Measurements from ENCODE around the gene NUDT7.

The NUDT7 gene

DNA sequence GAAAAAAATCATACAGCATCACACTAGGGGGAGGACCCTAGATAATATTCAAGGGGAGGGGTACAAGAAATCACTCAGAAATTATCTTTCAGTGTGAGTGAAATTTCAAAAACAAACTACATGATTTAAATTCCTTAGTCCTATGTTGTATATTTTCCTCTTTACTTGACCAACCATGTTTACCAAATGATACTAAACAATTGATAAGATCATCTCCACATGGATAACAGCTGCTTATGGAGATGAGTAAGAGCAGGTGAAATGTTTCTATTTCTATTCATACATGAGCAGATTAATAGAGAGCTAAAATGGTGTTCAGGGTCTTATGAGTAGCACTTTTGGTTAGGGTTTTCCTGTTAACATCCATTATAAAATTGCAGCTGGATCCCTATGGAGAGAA is 58.8 kb downstream of the NUDT7 start:
- DNase-seq (ENCODE audit: low read depth), result no peak

DNA sequence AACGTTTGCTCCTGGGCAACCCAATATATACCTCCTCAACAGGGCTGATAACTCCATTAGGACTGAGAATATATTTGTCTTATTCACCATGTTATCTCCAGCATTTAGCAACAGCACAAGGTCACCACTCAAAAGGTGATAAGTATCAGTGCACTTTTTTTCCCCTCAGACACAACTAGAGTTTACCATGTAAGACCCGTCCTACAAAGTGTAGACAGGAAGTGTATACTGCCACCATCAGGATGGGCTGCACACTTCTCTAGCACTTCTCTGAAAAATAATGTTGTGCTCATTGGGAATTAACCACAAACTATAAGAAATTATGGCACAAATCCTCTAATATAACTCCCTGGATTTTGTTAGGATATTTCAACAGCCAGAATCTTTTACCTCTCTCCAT is 60.4 kb downstream of the NUDT7 start:
- DNase-seq (ENCODE audit: low read depth), result no peak

DNA sequence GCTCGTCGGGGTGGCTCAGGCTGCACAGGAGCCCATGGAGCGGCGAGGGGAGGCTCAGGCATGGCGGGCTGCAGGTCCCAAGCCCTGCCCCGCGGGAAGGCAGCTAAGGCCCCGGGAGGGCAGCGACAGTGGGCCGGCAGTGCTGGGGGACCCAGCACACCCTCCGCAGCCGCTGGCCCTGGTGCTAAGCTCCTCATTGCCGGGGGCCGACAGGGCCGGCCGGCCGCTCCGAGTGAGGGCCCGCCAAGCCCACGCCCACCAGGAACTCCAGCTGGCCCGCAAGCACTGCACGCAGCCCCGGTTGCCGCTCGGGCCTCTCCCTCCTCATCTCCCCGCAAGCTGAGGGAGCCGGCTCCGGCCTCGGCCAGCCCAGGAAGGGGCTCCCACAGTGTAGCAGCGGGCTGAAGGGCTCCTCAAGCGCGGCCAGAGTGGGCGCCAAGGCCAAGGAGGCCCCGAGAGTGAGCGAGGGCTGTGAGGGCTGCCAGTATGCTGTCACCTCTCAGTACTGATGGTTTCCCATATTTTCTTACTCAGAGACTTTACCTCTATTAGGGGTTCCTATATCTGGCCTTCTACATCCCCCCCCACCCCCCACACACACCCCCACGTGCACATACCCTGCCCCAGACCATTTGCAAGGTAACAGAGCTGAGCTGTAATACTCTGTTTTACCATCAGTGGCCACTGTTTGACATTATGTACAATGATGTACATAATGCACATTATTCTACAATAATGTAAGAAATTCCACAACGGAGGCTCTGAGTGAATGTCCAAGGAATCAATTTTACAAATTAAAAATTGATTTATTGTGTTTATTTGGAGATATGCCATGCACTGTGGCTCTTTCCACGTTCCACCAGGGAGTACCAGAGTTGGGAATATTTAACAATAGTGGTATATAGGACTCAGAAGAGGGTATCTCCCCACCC is 62.4 kb downstream of the NUDT7 start:
- no peak for DNase-seq (ENCODE audit: low read depth)

DNA sequence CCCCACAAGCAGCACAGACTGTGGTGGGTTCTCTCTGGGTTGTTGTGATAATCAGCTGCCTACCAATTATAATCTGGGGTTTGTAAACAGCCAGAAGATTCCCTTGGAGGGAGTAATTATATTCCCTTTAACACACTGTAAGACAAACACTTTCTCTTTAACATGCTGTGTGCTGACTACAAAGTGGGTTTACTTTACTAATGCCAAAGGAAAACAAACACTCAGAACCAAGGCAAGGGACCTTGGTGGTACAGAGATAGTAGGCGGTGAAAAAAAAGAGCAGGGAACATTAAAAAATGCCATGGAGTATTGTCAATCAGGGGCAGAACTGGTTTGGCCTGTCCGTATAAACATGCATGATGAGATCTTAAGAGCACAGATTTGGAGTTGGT is 63.1 kb downstream of the NUDT7 start:
- no peak for DNase-seq (ENCODE audit: low read depth)

DNA sequence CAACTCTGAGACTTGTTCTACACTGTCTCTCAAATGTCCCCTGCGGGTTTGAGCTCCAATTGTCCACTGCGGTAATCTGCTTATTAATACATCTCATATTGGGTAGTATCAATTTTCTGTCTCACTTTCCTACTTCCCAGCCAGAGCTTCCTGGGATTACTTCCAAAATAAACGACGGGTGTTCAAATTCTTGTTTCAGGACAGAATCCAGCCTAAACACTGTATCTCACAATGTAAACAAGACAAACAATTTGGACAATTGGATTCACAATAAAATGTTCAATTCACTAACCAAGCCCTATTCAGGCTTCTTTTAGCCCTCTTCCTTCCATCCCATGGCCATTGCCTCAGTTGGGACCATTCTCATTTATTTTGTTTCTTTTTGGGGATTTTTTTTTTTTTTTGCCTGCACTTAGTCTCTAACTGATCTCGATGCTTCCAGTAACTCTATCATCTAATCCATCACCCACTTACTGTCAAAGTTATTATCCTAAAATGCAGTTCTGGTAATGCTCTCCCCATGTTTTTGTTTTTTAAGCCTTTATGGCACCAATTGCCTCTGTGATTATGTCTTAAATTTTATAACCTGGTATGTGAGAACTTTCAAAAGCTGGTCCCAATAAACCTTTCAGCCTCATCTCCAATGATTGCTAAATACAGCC is 64.0 kb downstream of the NUDT7 start:
- DNase-seq (ENCODE audit: low read depth), result no peak

DNA sequence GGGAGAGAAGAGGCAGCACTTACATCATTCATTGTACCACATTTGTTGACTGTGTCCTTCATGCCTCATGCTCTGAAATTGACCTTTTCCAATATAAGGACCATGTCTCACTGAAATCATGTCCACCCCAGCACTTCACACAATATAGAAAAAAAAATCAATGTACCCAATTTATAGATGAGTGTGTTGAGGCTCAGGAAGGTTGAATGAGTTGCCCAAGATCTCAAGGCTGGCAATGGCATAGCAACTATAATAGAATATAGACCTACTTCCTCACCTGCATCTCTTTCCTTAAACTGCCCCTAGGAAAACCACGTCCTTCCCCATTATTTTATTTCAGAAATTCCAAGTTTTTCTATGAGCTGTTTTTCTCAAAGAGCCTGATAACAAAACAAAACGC is 65.1 kb downstream of the NUDT7 start:
- DNase-seq (ENCODE audit: low read depth), result no peak

DNA sequence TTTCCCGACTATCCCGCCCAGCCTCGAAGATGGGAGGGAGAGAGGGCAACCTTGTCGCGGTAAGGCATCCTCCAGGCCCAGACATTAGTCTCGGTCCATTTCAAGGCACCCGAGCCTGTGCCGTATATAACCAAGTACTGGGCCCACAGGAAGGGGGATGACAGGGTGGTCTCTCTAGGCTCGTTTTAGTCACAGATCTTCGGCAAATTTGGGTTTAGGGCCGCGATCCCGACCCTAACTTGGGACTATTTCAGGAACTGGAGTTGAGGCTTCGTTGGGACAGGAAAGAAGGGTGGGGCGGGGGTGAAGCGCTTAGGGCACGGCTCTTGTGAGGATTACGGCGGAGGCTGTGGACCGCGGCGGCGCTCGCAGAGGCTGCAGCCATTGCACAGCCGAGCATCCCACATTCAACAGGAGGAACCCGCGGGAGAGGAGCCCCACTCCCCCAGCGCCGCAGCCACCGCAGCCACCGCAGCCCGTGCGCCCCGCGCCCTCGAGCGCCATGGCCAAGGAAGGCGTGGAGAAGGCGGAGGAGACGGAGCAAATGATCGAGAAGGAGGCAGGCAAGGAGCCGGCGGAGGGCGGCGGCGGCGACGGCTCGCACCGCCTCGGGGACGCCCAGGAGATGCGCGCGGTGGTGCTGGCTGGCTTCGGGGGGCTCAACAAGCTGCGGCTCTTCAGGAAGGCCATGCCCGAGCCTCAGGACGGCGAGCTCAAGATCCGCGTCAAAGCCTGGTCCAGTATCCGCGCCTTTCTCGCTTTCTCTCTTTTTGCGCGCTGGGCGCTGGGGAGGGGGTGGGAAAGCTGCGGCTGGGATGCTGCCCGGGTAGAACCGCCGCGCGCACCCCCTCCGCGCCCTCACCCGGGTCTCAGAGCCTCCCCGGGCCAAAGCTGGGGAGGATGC is 66.1 kb downstream of the NUDT7 start, which contains the start of gene VAT1L:
Gene VAT1L, plus strand, starts transcription at position 384 of the 904 bp plus-strand sequence. Its CDS starts 119 bp downstream, at position 503.
- DNase-seq (ENCODE audit: low read depth), result no peak

DNA sequence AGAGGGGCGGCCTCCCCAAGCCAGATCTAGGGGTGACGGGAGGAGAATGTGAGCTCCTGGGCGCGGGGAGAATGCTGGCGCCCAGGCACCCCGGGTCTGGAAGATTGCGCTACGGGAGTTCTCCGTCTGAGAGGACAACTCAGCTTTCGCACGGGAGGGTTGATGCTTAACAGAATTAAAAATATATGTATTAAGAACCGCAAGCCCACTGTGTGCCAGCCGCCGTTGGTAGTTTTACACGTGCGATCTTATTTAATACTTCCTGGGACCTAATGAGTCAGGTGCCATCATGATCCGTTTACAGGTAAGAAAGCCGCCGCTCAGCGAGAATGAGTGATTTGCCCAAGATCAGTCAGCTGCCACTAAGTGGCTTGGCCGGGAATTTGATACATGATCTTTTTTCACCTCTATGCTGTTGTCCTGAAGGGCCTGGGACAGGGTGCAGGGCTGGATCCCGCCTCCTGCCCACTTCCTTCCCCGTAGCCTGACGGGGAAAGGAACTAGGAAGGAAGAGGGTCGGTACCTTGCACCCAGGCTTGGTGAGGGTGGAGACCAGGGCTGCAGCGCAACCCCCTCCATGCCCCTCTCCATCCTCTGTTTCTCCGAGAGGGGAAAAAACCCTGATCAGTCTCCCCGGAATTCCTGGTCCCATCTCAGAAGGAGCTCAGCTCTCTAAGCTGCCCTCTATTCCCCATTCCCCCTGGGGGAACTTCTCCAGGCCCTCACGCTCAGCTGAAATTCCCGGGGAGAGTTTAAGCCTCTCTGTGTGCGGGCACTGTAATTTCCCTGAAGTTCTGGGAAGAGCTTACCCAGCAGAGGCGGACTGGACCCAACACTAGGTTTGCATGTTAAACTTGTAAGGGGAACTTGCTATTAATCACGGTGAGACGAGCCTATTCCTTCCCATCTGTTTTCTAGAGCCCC is 67.0 kb downstream of the NUDT7 start:
- no peak for DNase-seq (ENCODE audit: low read depth)

DNA sequence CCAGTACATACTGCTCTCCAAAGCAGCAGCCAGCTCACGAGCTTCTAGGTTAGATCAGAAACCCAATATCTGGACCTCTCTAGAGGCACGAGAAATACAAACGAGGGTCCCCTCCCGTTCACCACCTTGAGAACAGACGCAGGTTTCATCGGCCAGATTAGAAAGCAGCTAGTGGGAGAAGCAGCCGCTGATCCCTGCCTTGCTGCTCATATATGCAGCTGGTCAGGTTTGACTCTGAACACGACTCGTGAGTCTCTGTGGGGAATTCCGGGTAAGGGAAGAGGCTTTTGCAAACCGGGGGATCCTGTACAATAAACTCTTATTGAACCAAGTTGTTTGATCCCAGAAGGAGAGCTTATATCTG is 67.7 kb downstream of the NUDT7 start:
- no peak for DNase-seq (ENCODE audit: low read depth)

DNA sequence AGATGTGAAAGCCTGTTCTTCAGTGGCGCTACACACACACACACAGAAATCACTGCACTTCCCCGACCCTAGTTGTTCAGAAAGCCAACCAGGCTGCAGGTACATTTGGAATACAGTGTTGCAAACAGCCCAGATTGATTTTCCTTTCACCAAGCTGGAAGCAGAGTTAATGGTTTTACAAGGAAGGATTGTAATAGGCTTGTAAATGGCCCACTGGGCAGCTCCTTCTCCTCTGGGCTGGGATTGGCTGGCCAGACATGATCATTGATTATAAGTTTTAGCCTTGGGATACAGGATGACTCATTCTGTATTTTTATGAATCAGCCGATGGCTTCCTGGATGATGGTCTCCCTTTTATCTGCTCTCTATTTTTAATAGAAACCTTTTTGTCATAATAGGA is 68.6 kb downstream of the NUDT7 start:
- no peak for DNase-seq (ENCODE audit: low read depth)

Measured in stimulated activated CD8-positive, alpha-beta memory T cell treated with anti-CD3 and anti-CD28 coated beads, Interleukin-12 subunit alpha, Interleukin-12 subunit beta, amount 100 ng/mL, for 4 hours (primary cell).